ENCODE measurements around the gene ARHGEF38. TPM values are rescaled to one million over a fixed set of nuclear protein-coding genes. Genes with fewer than 3 reads are reported as not detected.

The ARHGEF38 gene
- total RNA-seq, 1 donor from 2014 or later = not detected

DNA sequence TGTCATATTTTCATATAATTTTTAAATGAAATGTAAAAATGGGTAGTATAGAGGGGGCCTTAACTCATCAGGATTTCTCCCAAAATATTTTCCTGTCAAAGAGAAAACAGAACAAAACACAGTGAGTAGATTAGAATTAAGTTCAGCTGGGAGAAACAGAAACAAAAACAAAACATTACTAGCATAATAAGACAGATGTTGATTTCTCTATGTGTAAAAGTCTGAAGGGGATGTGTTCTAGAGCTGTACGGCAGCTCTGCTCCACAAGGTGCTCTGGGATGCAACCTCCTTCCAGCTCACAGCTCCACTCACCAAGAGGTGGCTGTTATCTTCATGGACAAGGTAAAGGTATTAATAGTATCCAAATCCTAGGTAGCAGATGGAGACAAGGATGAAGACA lies 72.8 kb downstream of the ARHGEF38 start:
- DNase-seq (ENCODE audit: low spot score) = no peak
- Mint-ChIP-seq H3K4me1 (ENCODE audit: low read depth) (peaks cover 15% of the 10 kb centered on the region), H3K27ac (ENCODE audit: unreplicated experiment) (no peak overlapping the region), H3K27me3 (ENCODE audit: low read depth) (peaks cover 23% of the 10 kb centered on the region), H3K9me3 (ENCODE audit: low read depth) (peaks cover 5% of the 10 kb centered on the region), H3K36me3 (ENCODE audit: low read depth) (no peaks in the 10 kb centered on the region), H3K4me3 (ENCODE audit: unreplicated experiment) (no peak overlapping the region)
- TF ChIP-seq, protein P1, sequence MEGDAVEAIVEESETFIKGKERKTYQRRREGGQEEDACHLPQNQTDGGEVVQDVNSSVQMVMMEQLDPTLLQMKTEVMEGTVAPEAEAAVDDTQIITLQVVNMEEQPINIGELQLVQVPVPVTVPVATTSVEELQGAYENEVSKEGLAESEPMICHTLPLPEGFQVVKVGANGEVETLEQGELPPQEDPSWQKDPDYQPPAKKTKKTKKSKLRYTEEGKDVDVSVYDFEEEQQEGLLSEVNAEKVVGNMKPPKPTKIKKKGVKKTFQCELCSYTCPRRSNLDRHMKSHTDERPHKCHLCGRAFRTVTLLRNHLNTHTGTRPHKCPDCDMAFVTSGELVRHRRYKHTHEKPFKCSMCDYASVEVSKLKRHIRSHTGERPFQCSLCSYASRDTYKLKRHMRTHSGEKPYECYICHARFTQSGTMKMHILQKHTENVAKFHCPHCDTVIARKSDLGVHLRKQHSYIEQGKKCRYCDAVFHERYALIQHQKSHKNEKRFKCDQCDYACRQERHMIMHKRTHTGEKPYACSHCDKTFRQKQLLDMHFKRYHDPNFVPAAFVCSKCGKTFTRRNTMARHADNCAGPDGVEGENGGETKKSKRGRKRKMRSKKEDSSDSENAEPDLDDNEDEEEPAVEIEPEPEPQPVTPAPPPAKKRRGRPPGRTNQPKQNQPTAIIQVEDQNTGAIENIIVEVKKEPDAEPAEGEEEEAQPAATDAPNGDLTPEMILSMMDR (IDR thresholded peaks at IDR 0.05) = no peak

DNA sequence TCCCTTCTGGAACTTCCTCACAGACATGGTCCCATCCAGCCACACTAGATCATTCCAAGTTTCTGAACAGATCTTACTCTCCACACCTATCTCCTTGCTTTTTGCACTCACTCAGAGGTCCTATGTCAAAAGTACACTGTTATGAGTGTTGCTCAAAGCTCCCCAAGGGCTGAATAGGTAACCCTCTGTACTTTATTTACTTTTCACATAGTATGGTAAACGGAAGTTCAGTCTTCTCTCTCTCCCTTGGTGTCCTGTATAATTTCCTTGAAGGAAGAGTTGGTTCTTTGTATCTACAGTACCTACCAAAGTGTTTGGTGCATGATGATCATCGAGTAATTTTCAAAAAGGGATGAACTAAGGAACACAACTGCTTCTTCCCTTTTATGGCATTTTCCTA lies 74.4 kb downstream of the ARHGEF38 start:
- Mint-ChIP-seq H3K4me1 (ENCODE audit: low read depth) (peaks cover 20% of the 10 kb centered on the region), H3K4me3 (ENCODE audit: unreplicated experiment) (no peak overlapping the region), H3K27me3 (ENCODE audit: low read depth) (peaks cover 24% of the 10 kb centered on the region), H3K27ac (ENCODE audit: unreplicated experiment) (no peak overlapping the region), H3K36me3 (ENCODE audit: low read depth) (no peaks in the 10 kb centered on the region), H3K9me3 (ENCODE audit: low read depth) (no peaks in the 10 kb centered on the region)
- no peak for DNase-seq (ENCODE audit: low spot score)
- TF ChIP-seq, protein P1 (IDR thresholded peaks at IDR 0.05) = no peak

DNA sequence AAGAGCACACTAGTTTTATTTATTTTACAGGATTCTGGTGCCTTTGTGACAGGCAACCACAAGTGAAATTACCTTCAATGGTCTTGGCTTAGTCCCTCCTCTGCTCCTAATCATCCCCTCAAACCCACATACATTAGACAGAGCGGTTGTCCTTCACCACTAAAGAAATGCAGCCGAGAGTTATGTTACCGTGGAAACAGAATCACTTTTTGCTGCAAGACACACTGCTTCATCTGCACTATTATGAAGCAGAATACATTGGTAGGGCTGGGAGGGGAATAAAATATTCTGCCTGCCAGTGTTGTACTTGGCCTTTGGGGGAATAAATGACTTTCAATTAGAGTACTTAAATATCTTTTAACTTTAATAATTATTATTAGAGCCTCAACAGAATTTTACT lies 75.2 kb downstream of the ARHGEF38 start:
- no peak for DNase-seq (ENCODE audit: low spot score)
- Mint-ChIP-seq H3K27ac (ENCODE audit: unreplicated experiment) (no peak overlapping the region), H3K36me3 (ENCODE audit: low read depth) (no peaks in the 10 kb centered on the region), H3K27me3 (ENCODE audit: low read depth) (peaks cover 25% of the 10 kb centered on the region), H3K4me1 (ENCODE audit: low read depth) (peaks cover 20% of the 10 kb centered on the region), H3K4me3 (ENCODE audit: unreplicated experiment) (no peak overlapping the region), H3K9me3 (ENCODE audit: low read depth) (no peaks in the 10 kb centered on the region)
- TF ChIP-seq, protein P1 (IDR thresholded peaks at IDR 0.05) = no peak

DNA sequence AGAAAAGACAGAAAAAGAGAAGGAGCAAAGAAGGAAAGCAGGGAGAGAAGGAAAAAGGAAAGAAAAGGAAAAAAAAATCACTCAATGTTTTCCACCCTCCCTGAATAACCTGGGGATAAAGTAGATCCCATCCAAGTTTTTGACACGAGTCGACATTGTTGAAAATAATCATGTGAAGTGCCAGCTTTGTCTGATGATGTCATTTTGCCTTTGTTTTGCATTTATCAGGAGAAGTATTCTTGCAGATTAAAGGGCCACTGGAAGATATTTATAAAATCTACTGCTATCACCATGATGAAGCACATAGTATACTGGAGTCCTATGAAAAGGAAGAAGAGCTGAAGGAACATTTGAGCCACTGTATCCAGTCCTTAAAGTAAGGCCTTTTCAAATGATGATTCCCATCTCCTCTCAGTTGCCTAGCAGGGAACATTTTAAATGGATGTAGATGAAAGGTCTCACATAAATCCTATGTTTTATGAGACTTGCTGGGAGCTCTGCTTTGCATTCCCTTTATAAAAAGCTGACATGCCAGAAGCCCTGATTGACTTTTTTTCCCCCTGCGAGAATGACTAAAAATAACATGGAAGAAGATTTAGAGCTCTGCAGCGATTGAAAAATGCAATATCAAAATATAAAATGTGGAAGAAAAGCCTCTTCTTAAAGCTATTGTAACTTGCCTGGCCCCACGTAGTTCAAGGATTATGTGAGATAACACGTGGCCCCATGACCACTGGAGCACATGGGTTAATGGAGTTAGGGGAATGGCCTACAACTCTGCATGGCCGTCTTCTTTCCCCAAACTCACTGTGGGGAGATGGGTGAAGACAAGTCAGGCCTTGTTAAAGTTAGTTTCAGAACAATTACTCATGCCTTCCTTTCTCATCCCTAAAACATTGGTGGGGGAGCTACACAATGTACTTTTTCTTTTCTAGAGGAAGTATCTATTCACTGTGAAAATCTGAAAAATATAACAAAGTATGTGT lies 78.5 kb downstream of the ARHGEF38 start:
- TF ChIP-seq, protein P1 (IDR thresholded peaks at IDR 0.05) = no peak
- H3K27ac Mint-ChIP-seq (ENCODE audit: unreplicated experiment) = no peak overlapping the region
- H3K4me3 Mint-ChIP-seq (ENCODE audit: unreplicated experiment) = no peak overlapping the region
- no peak for DNase-seq (ENCODE audit: low spot score)
- H3K36me3 Mint-ChIP-seq (ENCODE audit: low read depth) = no peaks in the 10 kb centered on the region
- peaks cover 23% of the 10 kb centered on the region for H3K27me3 Mint-ChIP-seq (ENCODE audit: low read depth)
- H3K9me3 Mint-ChIP-seq (ENCODE audit: low read depth) = no peaks in the 10 kb centered on the region
- peaks cover 20% of the 10 kb centered on the region for H3K4me1 Mint-ChIP-seq (ENCODE audit: low read depth)

DNA sequence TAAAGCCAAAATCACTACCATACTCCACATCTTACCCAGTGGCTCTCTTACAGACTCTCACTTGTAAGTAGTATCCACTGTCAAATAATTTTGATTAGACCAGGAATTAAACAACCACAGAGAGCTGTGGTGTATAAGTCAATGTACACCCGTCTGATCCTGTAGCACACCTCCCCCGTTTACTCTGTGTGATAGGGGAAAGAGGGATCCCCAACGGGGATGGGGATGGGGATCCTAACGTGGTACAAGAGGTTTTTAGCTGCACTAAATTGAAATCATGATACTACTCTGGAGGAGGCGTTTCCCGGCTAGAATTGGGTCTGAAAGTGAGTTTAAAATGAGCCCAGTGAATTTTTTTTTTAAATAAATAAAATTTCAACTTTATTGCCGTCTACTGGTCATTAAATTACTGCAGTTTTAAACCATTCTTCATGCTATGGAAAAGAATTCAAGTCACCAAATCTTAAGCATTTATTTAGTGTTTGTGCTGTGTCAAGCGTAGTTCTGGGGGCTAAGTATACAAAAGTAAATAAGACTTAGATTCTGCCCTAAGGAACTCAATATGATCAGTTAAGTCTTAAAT lies 79.5 kb downstream of the ARHGEF38 start:
- no peak overlapping the region for H3K27ac Mint-ChIP-seq (ENCODE audit: unreplicated experiment)
- no peaks in the 10 kb centered on the region for H3K9me3 Mint-ChIP-seq (ENCODE audit: low read depth)
- H3K4me3 Mint-ChIP-seq (ENCODE audit: unreplicated experiment) = no peak overlapping the region
- no peaks in the 10 kb centered on the region for H3K36me3 Mint-ChIP-seq (ENCODE audit: low read depth)
- H3K27me3 Mint-ChIP-seq (ENCODE audit: low read depth) = peaks cover 16% of the 10 kb centered on the region
- H3K4me1 Mint-ChIP-seq (ENCODE audit: low read depth) = peaks cover 20% of the 10 kb centered on the region
- TF ChIP-seq, protein P1 (IDR thresholded peaks at IDR 0.05) = no peak
- no peak for DNase-seq (ENCODE audit: low spot score)

All from chondrocyte (in vitro differentiated cells).